Activated CD8-positive, alpha-beta memory T cell treated with anti-CD3 and anti-CD28 coated beads, Interleukin-2, amount 10 ng/mL, durations not matched to agents 7 days and 5 days (primary cell): ENCODE data around the gene DAO. TPM values are rescaled to one million over a fixed set of nuclear protein-coding genes. Genes with fewer than 3 reads are reported as not detected.

Source experiments
- ATAC-seq: fragments of 150-1000 bp; cut with Tn5 transposase; one replicate; pipeline ENCODE4 v1.10.0; 2021; ENCODE audit warnings: moderate library complexity
- CTCF ChIA-PET: fragments of 350-600 bp; sonication (Branson Sonifier 250); formaldehyde crosslinking; loops from one replicate; lab custom pipeline; 2021; ENCODE audit warnings: antibody characterized with exemption; lab: Charles Lee
- DNase-seq: peaks from one replicate; pipeline ENCODE4 v3.0.0-alpha.2; 2020
- H3K27ac Mint-ChIP-seq: one replicate; pipeline ENCODE4 v1.8.0; 2021; ENCODE audit warnings: mild to moderate bottlenecking, mixed read lengths
- H3K27me3 Mint-ChIP-seq: one replicate; pipeline ENCODE4 v1.8.0; 2021; ENCODE audit warnings: mixed read lengths
- H3K36me3 Mint-ChIP-seq: one replicate; pipeline ENCODE4 v1.8.0; 2021; ENCODE audit warnings: mild to moderate bottlenecking, mixed read lengths
- H3K4me1 Mint-ChIP-seq: one replicate; pipeline ENCODE4 v1.8.0; 2021; ENCODE audit warnings: mixed read lengths
- H3K4me3 Mint-ChIP-seq: one replicate; pipeline ENCODE4 v1.8.0; 2021; ENCODE audit warnings: mild to moderate bottlenecking, moderate library complexity, mixed read lengths
- H3K9me3 Mint-ChIP-seq: one replicate; pipeline ENCODE4 v1.8.0; 2022; ENCODE audit warnings: low read depth, mixed read lengths
- total RNA-seq, 2 experiments: library from RNA; stranded (reverse); gene quantifications; one replicate each; pipeline ENCODE4 v1.2.3, GENCODE V29; 2021

Gene DAO
- not detected for total RNA-seq

DNA sequence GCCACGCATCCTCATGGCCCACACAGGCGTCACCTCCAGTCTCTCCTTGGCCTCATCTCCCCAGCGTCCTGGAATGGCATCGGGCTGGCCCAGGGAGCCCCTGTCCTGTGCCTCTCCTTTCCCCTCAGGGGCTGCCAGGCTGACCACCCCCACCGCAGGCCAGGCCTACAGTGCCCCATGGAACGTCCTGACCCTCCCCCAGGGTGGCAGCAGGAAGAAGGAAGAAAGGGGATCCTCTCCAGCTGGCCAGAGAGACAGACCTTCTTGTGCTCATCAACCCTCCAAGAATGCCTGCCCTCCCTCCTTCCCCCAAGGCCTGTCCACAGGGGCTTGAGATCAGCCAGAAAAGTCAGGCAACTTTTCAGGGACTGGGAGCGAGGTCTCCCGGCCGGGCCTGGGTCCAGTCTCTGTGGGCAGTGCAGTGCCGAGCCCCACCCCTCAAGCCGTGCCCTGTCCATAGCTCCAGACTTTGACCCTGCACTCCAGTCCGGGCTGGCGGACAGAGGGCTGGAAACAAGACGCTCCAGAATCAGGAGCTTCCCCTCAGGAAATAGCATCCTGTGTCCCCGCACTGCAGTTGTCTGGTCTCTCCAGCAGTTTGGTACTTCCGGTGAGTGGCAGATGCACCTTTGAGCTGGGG is at the start of gene DAO:
Gene DAO, plus strand, starts transcription at position 478 of the 640 bp plus-strand sequence. CDS start 4,915 bp downstream, outside the sequence.
- H3K4me3 Mint-ChIP-seq = no peak within 1 kb of the TSS
- DNase-seq = no peak
- H3K36me3 Mint-ChIP-seq = no peaks in the 10 kb centered on the region
- H3K4me1 Mint-ChIP-seq = peaks cover 19% of the 10 kb centered on the region
- no peak within 1 kb of the TSS for H3K27ac Mint-ChIP-seq
- no peaks in the 10 kb centered on the region for H3K27me3 Mint-ChIP-seq
- no peak for ATAC-seq
- CTCF ChIA-PET = no interaction called here
- H3K9me3 Mint-ChIP-seq = no peaks in the 10 kb centered on the region

DNA sequence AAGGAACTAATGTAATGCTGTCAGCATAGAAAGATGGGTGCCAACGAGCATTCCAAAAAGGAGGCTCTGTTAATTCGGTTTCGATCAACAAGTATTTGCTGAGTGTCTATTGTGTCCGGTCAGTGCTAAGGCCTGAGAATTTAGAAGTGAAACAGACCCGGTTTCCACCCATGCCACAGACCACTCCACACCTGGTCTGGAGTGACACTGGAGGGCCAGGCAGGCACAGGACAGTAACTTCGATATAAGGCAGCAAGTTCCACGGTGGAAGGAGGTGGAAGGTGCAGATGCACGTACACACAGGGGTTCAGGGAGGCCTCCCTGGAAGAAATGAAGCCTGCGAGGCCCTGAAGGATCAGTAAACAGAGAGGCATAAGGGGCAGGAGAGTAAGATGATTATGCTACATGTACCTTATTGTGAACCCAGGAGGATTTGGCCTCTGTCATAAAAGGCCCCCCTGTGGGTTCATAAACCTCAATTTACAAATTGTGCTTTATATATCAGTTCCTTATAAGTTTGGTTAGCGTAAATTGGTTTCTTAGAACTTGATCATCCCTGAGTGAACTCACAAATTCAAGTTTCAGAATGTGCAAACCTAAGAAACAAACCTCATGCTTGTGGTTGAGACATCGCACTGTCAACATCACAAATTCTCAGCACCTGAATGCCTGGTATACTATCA is 48.4 kb upstream of the DAO start:
- peak overlapping the region; percentile 92 for H3K27ac Mint-ChIP-seq
- H3K4me1 Mint-ChIP-seq = peaks cover 91% of the 10 kb centered on the region
- peaks cover 80% of the 10 kb centered on the region for H3K36me3 Mint-ChIP-seq
- H3K27me3 Mint-ChIP-seq = no peaks in the 10 kb centered on the region
- CTCF ChIA-PET = interaction anchor here (0.6 to 2.0 kb wide), 6 partner anchors 9 to 263 kb away, joined by 3 to 7 read pairs (median 3); partner anchors contain the start of gene SELPLG
- DNase-seq (peak; percentile 69), ATAC-seq (peak; percentile 87)
- H3K9me3 Mint-ChIP-seq = no peaks in the 10 kb centered on the region
- H3K4me3 Mint-ChIP-seq = peak overlapping the region; percentile 32

DNA sequence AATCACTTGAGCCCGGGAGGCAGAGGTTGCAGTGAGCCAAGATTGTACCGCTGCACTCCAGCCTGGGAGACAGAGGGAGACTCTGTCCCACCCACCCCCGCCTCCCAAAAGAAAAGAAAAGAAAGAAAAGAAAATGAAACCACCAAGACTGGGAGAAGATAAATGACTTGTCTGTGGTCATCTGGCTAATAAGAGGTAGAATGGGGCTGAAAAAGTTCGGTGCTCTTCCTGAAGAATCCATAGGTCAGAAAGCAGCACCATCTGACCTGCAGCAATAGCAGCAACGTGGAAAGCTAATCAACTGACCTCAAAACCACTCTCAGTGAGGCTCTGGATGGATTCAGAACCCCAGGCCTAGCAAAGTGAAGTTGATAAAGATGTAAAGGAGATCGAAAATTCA is 47.7 kb upstream of the DAO start:
- no peaks in the 10 kb centered on the region for H3K27me3 Mint-ChIP-seq
- H3K4me1 Mint-ChIP-seq = peaks cover 90% of the 10 kb centered on the region
- H3K36me3 Mint-ChIP-seq = peaks cover 78% of the 10 kb centered on the region
- peak overlapping the region; percentile 32 for H3K4me3 Mint-ChIP-seq
- DNase-seq = no peak
- no peaks in the 10 kb centered on the region for H3K9me3 Mint-ChIP-seq
- peak; percentile 3 for ATAC-seq
- H3K27ac Mint-ChIP-seq = peak overlapping the region; percentile 92
- CTCF ChIA-PET = interaction anchor here (0.8 to 2.0 kb wide), 8 partner anchors 10 to 264 kb away, joined by 3 to 7 read pairs (median 3); no protein-coding TSS in a partner anchor

DNA sequence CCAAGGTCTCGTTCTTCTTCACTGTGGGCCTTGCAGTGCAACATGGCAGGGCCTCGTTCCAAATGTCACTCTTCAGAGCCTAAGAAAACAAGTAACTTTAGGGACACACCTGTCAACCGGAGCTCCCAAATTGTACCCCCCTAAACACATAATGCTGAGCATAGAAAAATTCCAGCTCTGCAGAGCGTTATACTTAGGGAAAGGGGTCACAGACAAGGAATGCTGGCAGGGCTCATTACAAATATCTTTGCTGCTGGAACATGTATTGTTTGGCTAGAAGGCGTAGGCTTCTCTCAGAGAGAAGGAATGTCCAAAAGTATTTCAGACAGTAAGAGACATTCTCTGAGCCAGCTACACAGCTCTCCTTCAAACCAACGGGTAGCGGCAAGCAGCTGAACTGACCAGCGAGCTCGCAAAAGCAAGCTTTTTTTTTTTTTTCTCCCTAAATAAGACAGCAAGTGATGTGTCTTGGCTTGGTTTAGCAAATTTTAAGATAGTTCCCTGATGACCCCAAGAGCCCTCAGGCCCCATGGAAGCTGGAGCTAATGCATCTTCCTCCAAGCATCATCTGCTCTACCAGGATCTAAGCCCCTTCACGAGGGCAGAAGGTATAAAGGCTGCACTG is 47.0 kb upstream of the DAO start:
- peak overlapping the region; percentile 92 for H3K27ac Mint-ChIP-seq
- CTCF ChIA-PET = interaction anchor here (0.8 to 2.0 kb wide), 7 partner anchors 10 to 264 kb away, joined by 3 to 7 read pairs (median 3); no protein-coding TSS in a partner anchor
- no peak overlapping the region for H3K4me3 Mint-ChIP-seq

DNA sequence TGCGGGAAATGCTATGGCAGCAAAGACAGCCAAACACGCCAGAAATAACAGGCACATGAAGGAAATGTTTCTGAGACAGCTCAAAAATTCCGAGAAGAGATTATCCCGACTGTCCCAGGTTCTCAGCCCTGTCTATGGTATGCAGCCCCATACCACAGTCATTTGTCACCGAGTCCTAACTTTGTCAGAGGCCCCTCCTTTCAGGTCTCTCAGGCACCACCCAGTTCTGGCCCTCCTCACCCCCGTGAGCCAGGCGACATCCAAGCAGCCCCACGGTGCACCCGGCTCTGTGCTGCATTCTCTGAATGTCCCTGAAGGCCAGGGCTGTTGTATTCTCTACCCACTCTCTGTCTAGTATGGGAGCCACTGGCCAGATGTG is 46.5 kb upstream of the DAO start:
- no peaks in the 10 kb centered on the region for H3K27me3 Mint-ChIP-seq
- DNase-seq = no peak
- peaks cover 90% of the 10 kb centered on the region for H3K4me1 Mint-ChIP-seq
- H3K4me3 Mint-ChIP-seq = no peak overlapping the region
- CTCF ChIA-PET = interaction anchor here (1.4 to 2.0 kb wide), 4 partner anchors 11 to 215 kb away, joined by 3 to 7 read pairs (median 4); no protein-coding TSS in a partner anchor
- peaks cover 79% of the 10 kb centered on the region for H3K36me3 Mint-ChIP-seq
- H3K27ac Mint-ChIP-seq = peak overlapping the region; percentile 61
- no peak for ATAC-seq
- no peaks in the 10 kb centered on the region for H3K9me3 Mint-ChIP-seq

More for the DNA sequence above, 47.0 kb upstream of the DAO start:
- no peak for DNase-seq
- H3K4me1 Mint-ChIP-seq = peaks cover 90% of the 10 kb centered on the region
- H3K36me3 Mint-ChIP-seq = peaks cover 78% of the 10 kb centered on the region
- no peaks in the 10 kb centered on the region for H3K27me3 Mint-ChIP-seq
- H3K9me3 Mint-ChIP-seq = no peaks in the 10 kb centered on the region
- no peak for ATAC-seq

DNA sequence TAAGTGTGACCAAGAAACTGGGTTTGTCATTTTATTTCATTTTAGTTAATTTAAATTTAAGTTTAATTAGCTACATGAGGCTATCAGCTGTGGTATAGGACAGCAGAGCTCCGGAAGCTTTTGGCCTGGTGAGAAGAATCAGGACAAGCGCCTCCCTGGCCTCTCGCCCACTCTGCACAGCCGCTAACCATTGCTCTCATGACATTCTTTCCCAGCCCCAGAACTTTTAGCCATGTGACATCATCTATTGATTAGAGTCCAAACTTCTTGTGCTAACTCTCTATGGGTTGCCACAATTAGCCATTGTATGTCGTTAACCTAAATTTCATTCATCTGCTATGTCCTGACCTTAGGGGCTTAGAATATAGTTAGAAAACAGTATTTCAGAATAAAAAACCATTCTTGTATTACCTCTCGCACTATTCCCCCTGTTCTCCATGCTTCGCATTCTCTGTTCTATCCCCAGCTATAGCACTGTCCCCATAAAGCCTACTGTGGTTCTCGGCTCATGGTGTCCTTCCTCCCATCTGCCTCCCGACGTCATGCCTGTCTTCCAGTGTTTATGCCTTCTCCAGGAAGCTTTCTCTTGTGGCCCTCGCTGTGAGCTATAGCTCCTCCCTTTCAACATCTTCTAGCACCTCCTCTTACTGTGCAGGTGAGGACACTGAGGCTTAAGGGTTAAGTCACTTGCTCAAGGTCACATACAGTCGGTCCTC is 46.0 kb upstream of the DAO start:
- H3K4me1 Mint-ChIP-seq = peaks cover 90% of the 10 kb centered on the region
- no peak overlapping the region for H3K4me3 Mint-ChIP-seq
- CTCF ChIA-PET = interaction anchor here (1.4 kb wide), 1 partner anchor 25 kb away, joined by 3 read pairs; no protein-coding TSS in a partner anchor

DNA sequence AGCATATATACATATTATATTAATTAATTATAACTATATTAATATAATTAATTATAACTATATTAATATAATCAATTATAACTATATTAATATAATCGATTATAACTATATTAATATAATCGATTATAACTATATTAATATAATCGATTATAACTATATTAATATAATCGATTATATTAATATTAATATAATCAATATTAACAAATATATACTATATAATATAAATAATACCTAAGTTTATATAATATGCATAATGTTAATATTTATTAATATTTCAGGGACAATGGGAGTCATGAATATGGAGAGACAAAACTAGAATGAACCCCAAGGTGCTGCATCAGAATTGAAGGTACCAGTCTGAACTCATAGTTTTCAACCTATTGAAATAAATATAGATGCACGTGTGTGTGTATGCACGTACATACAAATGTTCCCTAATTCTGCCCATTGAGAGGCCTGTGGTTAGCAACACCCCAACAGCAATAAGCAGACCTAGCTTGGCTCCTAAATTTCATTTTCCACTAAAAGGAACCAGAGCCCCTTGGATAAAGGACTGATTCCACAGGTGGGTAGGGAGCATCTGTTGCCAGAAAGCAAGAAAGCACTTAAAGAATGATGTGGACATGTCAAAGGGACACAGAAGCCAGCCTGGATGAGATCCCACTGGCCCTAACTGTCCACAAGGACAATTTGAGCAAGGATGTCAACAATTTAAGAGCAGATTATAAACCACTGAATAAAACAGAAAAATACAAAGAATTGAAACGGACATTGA is 43.8 kb upstream of the DAO start:
- Mint-ChIP-seq H3K9me3 (no peaks in the 10 kb centered on the region), H3K4me1 (peaks cover 89% of the 10 kb centered on the region), H3K36me3 (peaks cover 65% of the 10 kb centered on the region), H3K27ac (peak overlapping the region; percentile 46), H3K4me3 (no peak overlapping the region), H3K27me3 (no peaks in the 10 kb centered on the region)
- CTCF ChIA-PET = interaction anchor here (1.1 kb wide), 1 partner anchor 171 kb away, joined by 3 read pairs; no protein-coding TSS in a partner anchor
- ATAC-seq (no peak), DNase-seq (no peak)

More for the DNA sequence above, 46.0 kb upstream of the DAO start:
- Mint-ChIP-seq H3K27ac (no peak overlapping the region), H3K36me3 (peaks cover 79% of the 10 kb centered on the region), H3K9me3 (no peaks in the 10 kb centered on the region), H3K27me3 (no peaks in the 10 kb centered on the region)
- DNase-seq (no peak), ATAC-seq (no peak)

DNA sequence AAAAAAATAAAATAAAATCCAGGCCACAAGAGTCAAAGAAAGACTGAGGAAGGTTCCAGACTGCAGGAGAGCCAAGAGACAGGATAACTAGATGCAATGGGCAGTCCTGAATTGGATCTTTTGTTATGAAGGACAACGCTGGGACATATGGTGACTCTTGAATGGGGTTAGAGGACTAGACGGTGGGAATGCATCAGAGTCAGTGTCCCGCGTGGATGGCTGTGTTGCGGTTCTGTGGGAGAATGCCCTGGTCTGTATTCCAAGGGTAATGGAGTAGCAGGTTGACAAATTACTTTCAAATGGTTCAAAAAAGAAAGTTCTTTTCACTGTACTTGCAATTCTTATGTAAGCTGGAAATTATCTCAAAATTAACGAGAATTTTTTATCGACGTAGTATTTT is 42.7 kb upstream of the DAO start:
- ATAC-seq = no peak
- Mint-ChIP-seq H3K4me1 (peaks cover 80% of the 10 kb centered on the region), H3K27me3 (no peaks in the 10 kb centered on the region), H3K9me3 (no peaks in the 10 kb centered on the region), H3K27ac (peak overlapping the region; percentile 95), H3K4me3 (no peak overlapping the region), H3K36me3 (peaks cover 61% of the 10 kb centered on the region)
- CTCF ChIA-PET = interaction anchor here (0.7 to 2.1 kb wide), 3 partner anchors 11 to 33 kb away, joined by 3 to 8 read pairs (median 7); no protein-coding TSS in a partner anchor
- DNase-seq = no peak

DNA sequence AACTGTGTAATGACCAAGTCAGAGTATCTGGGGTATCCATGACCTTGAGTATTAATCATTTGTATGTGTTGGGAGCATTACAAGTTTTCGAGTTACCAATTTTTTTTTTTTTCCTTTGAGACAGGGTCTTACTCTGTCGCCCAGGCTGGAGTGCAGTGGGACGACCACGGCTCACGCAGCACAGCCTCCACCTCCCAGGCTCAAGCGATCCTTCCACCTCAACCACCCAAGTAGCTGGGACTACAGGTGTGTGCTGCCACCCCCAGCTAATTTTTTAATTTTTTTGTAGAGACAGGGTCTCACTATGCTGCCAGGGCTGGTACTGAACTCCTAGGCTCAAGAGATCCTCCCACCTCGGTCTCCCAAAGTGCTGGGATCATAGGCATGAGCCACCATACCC is 42.2 kb upstream of the DAO start:
- no peak overlapping the region for H3K4me3 Mint-ChIP-seq
- H3K27me3 Mint-ChIP-seq = no peaks in the 10 kb centered on the region
- CTCF ChIA-PET = interaction anchor here (0.7 to 2.1 kb wide), 9 partner anchors 12 to 275 kb away, joined by 3 to 8 read pairs (median 5); partner anchors contain the start of gene ISCU
- DNase-seq (no peak), ATAC-seq (no peak)
- peaks cover 78% of the 10 kb centered on the region for H3K4me1 Mint-ChIP-seq
- peaks cover 60% of the 10 kb centered on the region for H3K36me3 Mint-ChIP-seq
- no peaks in the 10 kb centered on the region for H3K9me3 Mint-ChIP-seq
- H3K27ac Mint-ChIP-seq = peak overlapping the region; percentile 95

DNA sequence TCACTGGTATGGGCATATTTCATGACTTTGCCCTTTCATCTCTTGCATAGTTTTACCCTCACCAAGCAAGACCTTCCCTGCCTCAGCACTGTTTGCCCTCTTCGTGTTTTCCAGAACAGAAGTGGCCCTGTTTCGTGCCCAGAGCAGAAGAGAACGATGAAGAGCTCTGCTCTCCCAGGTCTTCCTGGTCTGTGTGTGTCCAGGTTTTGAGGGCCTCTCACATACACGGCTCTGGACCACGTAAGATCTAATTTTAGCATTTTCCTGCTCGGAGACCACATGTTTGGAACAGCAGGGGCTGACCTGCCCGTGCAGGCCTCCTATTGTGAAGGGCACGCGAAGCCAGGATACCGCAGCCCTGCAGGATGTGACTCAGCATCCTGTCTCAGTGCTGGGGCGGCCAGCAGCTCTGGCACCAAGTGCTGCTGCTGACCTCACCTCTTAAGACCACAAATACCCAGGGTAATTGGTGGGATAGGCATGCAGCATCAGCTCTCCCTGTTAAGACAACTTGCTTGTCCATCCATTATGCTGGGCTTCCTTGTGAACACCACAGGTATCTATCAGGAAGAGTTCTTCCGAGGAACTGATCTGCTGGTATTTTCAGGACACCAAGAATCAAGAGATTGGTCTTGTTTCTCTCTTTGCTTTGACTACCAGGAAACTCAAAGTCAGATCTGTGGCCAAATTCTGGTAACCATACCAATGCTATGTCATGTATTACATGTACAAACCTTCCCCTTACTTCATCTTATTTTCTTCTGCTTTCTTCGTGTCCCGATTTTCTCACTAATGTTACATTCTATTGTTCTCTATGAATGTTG is 41.5 kb upstream of the DAO start:
- H3K4me1 Mint-ChIP-seq = peaks cover 73% of the 10 kb centered on the region
- peak overlapping the region; percentile 50 for H3K4me3 Mint-ChIP-seq
- H3K27ac Mint-ChIP-seq = peak overlapping the region; percentile 95

More for the DNA sequence above, 41.5 kb upstream of the DAO start:
- Mint-ChIP-seq H3K9me3 (no peaks in the 10 kb centered on the region), H3K27me3 (no peaks in the 10 kb centered on the region), H3K36me3 (peaks cover 56% of the 10 kb centered on the region)
- ATAC-seq (peak; percentile 95), DNase-seq (peak; percentile 96)
- CTCF ChIA-PET = interaction anchor here (0.9 to 2.1 kb wide), 8 partner anchors 11 to 276 kb away, joined by 3 to 8 read pairs (median 6); partner anchors contain the start of gene ISCU
